ENCODE results near the gene GLB1L.
"Not testable (repeated sequence)": the region's sequence is repeated elsewhere in the genome, so short reads cannot be mapped to it uniquely, and the experiment has no call there.

GLB1L gene

GRCh38 chr2:219280651-219281050 lies 35.4 kb upstream of the GLB1L start:
- DNase-seq (ENCODE audit: low spot score) = no peak

GRCh38 chr2:219279916-219280516 lies 34.8 kb upstream of the GLB1L start:
- DNase-seq (ENCODE audit: low spot score) = no peak

- peak; percentile 100 for DNase-seq (ENCODE audit: low spot score)
These were observed 34.1 kb upstream of the GLB1L start, which contains the start of gene DNAJB2 for GRCh38 chr2:219279151-219279915. Gene DNAJB2, plus strand, starts transcription at chr2:219279366. Its CDS starts 468 bp downstream, at chr2:219279834.

GRCh38 chr2:219278655-219279150 lies 33.5 kb upstream of the GLB1L start:
- no peak for DNase-seq (ENCODE audit: low spot score)

GRCh38 chr2:219277703-219278654 lies 32.7 kb upstream of the GLB1L start:
- peak; percentile 87 for DNase-seq (ENCODE audit: low spot score)

- peak; percentile 98 for DNase-seq (ENCODE audit: low spot score)
These were observed 29.2 kb upstream of the GLB1L start for GRCh38 chr2:219274361-219274921.

GRCh38 chr2:219273937-219274336 lies 28.7 kb upstream of the GLB1L start:
- DNase-seq (ENCODE audit: low spot score) = peak; percentile 99

GRCh38 chr2:219272995-219273394 lies 27.8 kb upstream of the GLB1L start:
- peak; percentile 82 for DNase-seq (ENCODE audit: low spot score)

GRCh38 chr2:219272356-219272755 lies 27.1 kb upstream of the GLB1L start:
- peak; percentile 86 for DNase-seq (ENCODE audit: low spot score)

- no peak for DNase-seq (ENCODE audit: low spot score)
These were observed 25.8 kb upstream of the GLB1L start for GRCh38 chr2:219271021-219271420.

- DNase-seq (ENCODE audit: low spot score) = no peak
These were observed 24.8 kb upstream of the GLB1L start for GRCh38 chr2:219270055-219270372.

GRCh38 chr2:219269362-219270054 lies 24.3 kb upstream of the GLB1L start:
- DNase-seq (ENCODE audit: low spot score) = peak; percentile 72

- DNase-seq (ENCODE audit: low spot score) = no peak
These were observed 23.1 kb upstream of the GLB1L start for GRCh38 chr2:219268294-219268693.

- DNase-seq (ENCODE audit: low spot score) = no peak
These were observed 21.6 kb upstream of the GLB1L start for GRCh38 chr2:219266886-219267285.

GRCh38 chr2:219266232-219266631 lies 21.0 kb upstream of the GLB1L start:
- no peak for DNase-seq (ENCODE audit: low spot score)

GRCh38 chr2:219261024-219261855 lies 16.0 kb upstream of the GLB1L start:
- no peak for DNase-seq (ENCODE audit: low spot score)

- not testable (repeated sequence) for DNase-seq (ENCODE audit: low spot score)
These were observed 13.7 kb upstream of the GLB1L start for GRCh38 chr2:219258942-219259341.

- DNase-seq (ENCODE audit: low spot score) = peak; percentile 16
These were observed 9.5 kb upstream of the GLB1L start for GRCh38 chr2:219254590-219255201.

- DNase-seq (ENCODE audit: low spot score) = peak; percentile 85
These were observed 8.7 kb upstream of the GLB1L start, which contains the start of gene TUBA4A for GRCh38 chr2:219253753-219254589. Gene TUBA4A, minus strand, starts transcription at chr2:219253918. Its CDS starts 60 bp downstream, at chr2:219253858.
